ENCODE measurements around the gene MIGA1. TPM values are rescaled to one million over a fixed set of nuclear protein-coding genes. Genes with fewer than 3 reads are reported as not detected.
"Not testable (repeated sequence)": the region's sequence is repeated elsewhere in the genome, so short reads cannot be mapped to it uniquely, and the experiment has no call there.

Gene MIGA1
- total RNA-seq, 1 experiment from 2014 or later: 14.4 TPM

DNA sequence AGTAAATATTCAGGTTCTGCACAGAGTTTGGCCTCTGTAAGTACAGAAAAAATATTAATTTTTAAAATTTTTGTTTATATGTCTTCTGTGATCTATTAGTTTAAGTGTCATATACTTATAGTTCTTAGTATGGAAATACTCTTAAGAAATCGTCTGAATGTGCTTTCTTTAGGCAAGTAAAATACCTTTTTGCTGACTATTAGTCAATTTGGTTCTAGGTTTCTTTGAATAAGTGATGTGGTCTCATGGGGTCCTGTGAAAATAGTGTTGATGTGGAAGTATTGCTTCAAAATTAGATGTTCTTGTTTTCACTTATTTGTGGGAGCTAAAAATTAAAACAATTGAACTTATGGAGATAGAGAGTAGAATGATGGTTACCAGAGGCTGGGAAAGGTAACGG, 23.9 kb downstream of the MIGA1 start:
- POLR2A ChIA-PET: no interaction called here
- CTCF ChIA-PET: no interaction called here
- intact Hi-C loops (cut with micrococcal nuclease; ENCODE audit: unreplicated experiment): no loop called here
- Histone ChIP-seq H3K4me3 (ENCODE audit: low read depth in 2 of 2, low read length in 2 of 2) (no peak overlapping the region), H3K27ac (ENCODE audit: low read length) (no peak overlapping the region), H3K9me3 (ENCODE audit: control insufficient read depth, insufficient read depth, low read depth, low read length) (no peaks in the 10 kb centered on the region), H3K36me3 (ENCODE audit: control insufficient read depth, insufficient read depth, low read length) (peaks cover 6% of the 10 kb centered on the region; the same call in 1 of the 2 replicates), H3K4me1 (ENCODE audit: control insufficient read depth, insufficient read depth, low read length) (no peaks in the 10 kb centered on the region), H3K27me3 (ENCODE audit: control insufficient read depth, insufficient read depth, low read length) (no peaks in the 10 kb centered on the region)
- BruUV-seq (replicated peaks): no TSS peak
- ATAC-seq (no peak), DNase-seq (ENCODE audit: low read depth, low spot score) (no peak)
- TF ChIP-seq TCF7L2 (IDR thresholded peaks at IDR 0.05; ENCODE audit: low read depth, low read length): no peak
- TF ChIP-seq POLR2AphosphoS5 (IDR thresholded peaks at IDR 0.05; ENCODE audit: low read depth, low read length): no peak
- in situ Hi-C loops (cut with HindIII; ENCODE audit: low pct_unique_long_range_greater_than_20kb, low sequenced_read_pairs): no loop called here

DNA sequence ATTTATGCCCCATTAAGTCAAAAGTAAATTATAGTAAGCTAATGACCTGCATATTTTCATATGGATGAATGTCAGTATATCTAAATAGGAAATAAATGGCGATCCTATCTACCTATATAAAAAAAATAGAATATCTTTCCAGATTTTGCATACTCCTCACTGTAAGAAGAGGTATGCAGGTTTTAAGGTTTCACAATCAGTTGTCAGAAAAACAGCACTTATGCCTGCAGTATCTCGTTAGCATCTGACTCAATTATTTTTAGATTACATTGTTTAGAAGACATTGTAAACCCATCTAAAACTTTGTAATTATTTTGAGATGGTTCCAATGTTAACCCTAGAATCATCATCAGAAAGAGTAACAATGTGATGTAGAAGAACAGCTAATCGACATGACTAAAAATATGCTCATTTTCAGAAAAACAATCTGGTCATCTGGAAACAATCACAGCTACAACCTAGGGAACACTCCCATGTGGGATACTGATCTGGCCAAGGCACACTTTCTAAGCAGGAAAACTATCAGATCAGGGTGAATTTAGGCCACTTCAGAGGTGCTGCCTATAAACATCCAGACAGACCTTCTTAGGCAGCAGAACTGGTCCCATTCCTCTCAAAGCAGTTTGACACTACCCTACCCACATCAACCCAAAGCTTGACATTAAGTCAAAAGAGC, 30.5 kb downstream of the MIGA1 start:
- H3K4me3 ChIP-seq (ENCODE audit: low read depth in 2 of 2, low read length in 2 of 2); POLR2A ChIA-PET; in situ Hi-C loops (cut with HindIII; ENCODE audit: low pct_unique_long_range_greater_than_20kb, low sequenced_read_pairs); CTCF ChIA-PET; H3K9me3 ChIP-seq (ENCODE audit: control insufficient read depth, insufficient read depth, low read depth, low read length); H3K4me1 ChIP-seq (ENCODE audit: control insufficient read depth, insufficient read depth, low read length); ATAC-seq; intact Hi-C loops (cut with micrococcal nuclease; ENCODE audit: unreplicated experiment); H3K36me3 ChIP-seq (ENCODE audit: control insufficient read depth, insufficient read depth, low read length); H3K27me3 ChIP-seq (ENCODE audit: control insufficient read depth, insufficient read depth, low read length); DNase-seq (ENCODE audit: low read depth, low spot score); H3K27ac ChIP-seq (ENCODE audit: low read length): not testable (repeated sequence)
- BruUV-seq (replicated peaks): TSS peak; percentile 90

DNA sequence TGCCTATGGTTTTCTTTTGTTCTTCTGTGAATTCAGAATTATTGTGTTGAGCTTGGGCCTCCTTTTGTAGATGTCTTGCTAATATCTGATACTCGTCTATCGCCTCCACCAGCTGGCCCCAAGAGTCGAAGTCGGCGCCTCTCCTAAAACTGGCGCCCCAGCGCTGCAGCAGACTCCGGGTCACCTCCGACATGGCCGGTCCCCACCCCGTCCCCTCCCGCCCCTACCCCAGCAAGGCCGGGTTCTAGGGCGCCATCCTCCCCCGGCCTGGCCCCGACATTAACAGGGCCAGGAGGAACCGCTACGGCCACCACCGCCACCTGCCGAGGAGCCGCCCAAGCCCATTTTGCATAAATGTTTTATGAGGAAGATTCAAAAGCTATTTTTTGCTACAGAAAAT, 32.1 kb downstream of the MIGA1 start:
- H3K4me3 ChIP-seq (ENCODE audit: low read depth in 2 of 2, low read length in 2 of 2); in situ Hi-C loops (cut with HindIII; ENCODE audit: low pct_unique_long_range_greater_than_20kb, low sequenced_read_pairs); H3K27ac ChIP-seq (ENCODE audit: low read length); intact Hi-C loops (cut with micrococcal nuclease; ENCODE audit: unreplicated experiment); CTCF ChIA-PET; ATAC-seq; BruUV-seq (replicated peaks); H3K27me3 ChIP-seq (ENCODE audit: control insufficient read depth, insufficient read depth, low read length); H3K36me3 ChIP-seq (ENCODE audit: control insufficient read depth, insufficient read depth, low read length); POLR2A ChIA-PET; DNase-seq (ENCODE audit: low read depth, low spot score); H3K4me1 ChIP-seq (ENCODE audit: control insufficient read depth, insufficient read depth, low read length); H3K9me3 ChIP-seq (ENCODE audit: control insufficient read depth, insufficient read depth, low read depth, low read length): not testable (repeated sequence)

DNA sequence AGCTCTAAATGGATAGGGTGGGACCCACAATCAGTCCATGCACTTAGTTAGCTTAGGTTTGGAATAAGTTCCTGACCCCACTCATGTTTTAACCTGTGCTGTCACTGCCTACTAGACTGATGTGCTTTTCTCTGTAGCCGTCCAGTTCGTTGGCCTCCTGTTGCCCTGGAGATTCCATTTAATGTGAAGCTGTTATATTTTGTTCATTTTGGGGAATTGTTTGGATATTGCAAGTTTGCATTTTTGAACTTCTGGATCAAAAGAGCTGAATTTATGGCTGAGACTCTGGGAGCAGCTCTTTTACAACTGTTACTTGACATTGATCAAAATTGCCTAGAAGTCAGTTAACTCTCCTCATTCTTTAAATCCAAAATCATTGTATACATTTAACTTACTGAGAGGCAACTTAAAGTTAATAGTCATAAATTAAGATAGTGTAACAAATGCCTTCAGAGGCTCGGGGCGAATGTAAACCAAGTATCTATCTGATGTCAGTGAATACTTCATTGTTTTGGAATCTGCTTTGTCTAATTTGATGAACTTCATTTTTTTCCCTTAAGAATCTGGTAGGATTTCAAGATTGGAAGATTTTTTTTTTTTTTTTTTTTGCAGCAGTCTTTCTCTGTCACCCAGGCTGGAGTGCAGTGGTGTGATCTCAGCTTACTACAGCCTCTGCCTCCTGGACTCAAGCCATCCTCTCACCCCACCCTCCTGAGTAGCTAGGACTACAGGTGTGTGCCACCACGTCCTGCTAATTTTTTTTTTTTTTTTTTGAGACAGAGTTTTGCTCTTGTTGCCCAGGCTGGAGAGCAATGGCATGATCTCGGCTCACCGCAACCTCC, 38.1 kb downstream of the MIGA1 start:
- H3K27ac ChIP-seq (ENCODE audit: low read length): no peak overlapping the region
- POLR2A ChIA-PET: no interaction called here
- intact Hi-C loops (cut with micrococcal nuclease; ENCODE audit: unreplicated experiment): no loop called here

More for the DNA sequence above, 38.1 kb downstream of the MIGA1 start:
- Histone ChIP-seq H3K27me3 (ENCODE audit: control insufficient read depth, insufficient read depth, low read length) (no peaks in the 10 kb centered on the region), H3K4me1 (ENCODE audit: control insufficient read depth, insufficient read depth, low read length) (no peaks in the 10 kb centered on the region), H3K9me3 (ENCODE audit: control insufficient read depth, insufficient read depth, low read depth, low read length) (no peaks in the 10 kb centered on the region), H3K4me3 (ENCODE audit: low read depth in 2 of 2, low read length in 2 of 2) (no peak overlapping the region), H3K36me3 (ENCODE audit: control insufficient read depth, insufficient read depth, low read length) (0 out of 2 replicates have a peak, but pooled peaks cover 3% of the 10 kb centered on the region)
- no peak for DNase-seq (ENCODE audit: low read depth, low spot score)
- TF ChIP-seq, protein P1, sequence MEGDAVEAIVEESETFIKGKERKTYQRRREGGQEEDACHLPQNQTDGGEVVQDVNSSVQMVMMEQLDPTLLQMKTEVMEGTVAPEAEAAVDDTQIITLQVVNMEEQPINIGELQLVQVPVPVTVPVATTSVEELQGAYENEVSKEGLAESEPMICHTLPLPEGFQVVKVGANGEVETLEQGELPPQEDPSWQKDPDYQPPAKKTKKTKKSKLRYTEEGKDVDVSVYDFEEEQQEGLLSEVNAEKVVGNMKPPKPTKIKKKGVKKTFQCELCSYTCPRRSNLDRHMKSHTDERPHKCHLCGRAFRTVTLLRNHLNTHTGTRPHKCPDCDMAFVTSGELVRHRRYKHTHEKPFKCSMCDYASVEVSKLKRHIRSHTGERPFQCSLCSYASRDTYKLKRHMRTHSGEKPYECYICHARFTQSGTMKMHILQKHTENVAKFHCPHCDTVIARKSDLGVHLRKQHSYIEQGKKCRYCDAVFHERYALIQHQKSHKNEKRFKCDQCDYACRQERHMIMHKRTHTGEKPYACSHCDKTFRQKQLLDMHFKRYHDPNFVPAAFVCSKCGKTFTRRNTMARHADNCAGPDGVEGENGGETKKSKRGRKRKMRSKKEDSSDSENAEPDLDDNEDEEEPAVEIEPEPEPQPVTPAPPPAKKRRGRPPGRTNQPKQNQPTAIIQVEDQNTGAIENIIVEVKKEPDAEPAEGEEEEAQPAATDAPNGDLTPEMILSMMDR (IDR thresholded peaks at IDR 0.05): no peak
- TF ChIP-seq TCF7L2 (IDR thresholded peaks at IDR 0.05; ENCODE audit: low read depth, low read length) (no peak), SIN3A (IDR thresholded peaks at IDR 0.05; ENCODE audit: borderline replicate concordance, insufficient read depth, low read depth, low read length) (no peak), POLR2AphosphoS5 (IDR thresholded peaks at IDR 0.05; ENCODE audit: low read depth, low read length) (no peak)
- TF ChIP-seq, protein P2, sequence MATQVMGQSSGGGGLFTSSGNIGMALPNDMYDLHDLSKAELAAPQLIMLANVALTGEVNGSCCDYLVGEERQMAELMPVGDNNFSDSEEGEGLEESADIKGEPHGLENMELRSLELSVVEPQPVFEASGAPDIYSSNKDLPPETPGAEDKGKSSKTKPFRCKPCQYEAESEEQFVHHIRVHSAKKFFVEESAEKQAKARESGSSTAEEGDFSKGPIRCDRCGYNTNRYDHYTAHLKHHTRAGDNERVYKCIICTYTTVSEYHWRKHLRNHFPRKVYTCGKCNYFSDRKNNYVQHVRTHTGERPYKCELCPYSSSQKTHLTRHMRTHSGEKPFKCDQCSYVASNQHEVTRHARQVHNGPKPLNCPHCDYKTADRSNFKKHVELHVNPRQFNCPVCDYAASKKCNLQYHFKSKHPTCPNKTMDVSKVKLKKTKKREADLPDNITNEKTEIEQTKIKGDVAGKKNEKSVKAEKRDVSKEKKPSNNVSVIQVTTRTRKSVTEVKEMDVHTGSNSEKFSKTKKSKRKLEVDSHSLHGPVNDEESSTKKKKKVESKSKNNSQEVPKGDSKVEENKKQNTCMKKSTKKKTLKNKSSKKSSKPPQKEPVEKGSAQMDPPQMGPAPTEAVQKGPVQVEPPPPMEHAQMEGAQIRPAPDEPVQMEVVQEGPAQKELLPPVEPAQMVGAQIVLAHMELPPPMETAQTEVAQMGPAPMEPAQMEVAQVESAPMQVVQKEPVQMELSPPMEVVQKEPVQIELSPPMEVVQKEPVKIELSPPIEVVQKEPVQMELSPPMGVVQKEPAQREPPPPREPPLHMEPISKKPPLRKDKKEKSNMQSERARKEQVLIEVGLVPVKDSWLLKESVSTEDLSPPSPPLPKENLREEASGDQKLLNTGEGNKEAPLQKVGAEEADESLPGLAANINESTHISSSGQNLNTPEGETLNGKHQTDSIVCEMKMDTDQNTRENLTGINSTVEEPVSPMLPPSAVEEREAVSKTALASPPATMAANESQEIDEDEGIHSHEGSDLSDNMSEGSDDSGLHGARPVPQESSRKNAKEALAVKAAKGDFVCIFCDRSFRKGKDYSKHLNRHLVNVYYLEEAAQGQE (IDR thresholded peaks at IDR 0.05; ENCODE audit: insufficient read depth in 1 of 2, low read depth in 2 of 2, low read length in 1 of 2): no peak
- ATAC-seq: no peak
- in situ Hi-C loops (cut with HindIII; ENCODE audit: low pct_unique_long_range_greater_than_20kb, low sequenced_read_pairs): no loop called here
- CTCF ChIA-PET: interaction anchor here (0.6 kb wide), 1 partner anchor 274 kb away, joined by 4 read pairs; no protein-coding TSS in a partner anchor
- BruUV-seq (replicated peaks): no TSS peak

All from Panc1 (cell line).